GM12878 (cell line): Measurements from ENCODE around the gene RAB11FIP2. TPM values are rescaled to one million over a fixed set of nuclear protein-coding genes. Genes with fewer than 3 reads are reported as not detected.

Experiments used
- ATAC-seq: fragments of 200-7000 bp; cut with Tn5 transposase; 3 replicates; pipeline ENCODE4 v1.9.1; 2020; ENCODE audit warnings: mild to moderate bottlenecking, moderate library complexity
- BruUV-seq: library from RNA; stranded (reverse); fragments of 400-500 nt; replicated peaks from 2 replicates; lab custom pipeline; 2021; lab: Mats Ljungman, UMichigan
- CTCF ChIA-PET: fragments of 300-600 bp; sonication (Branson Sonifier 250); formaldehyde crosslinking; extraction: SDS; loops from one replicate; lab custom pipeline; 2021; ENCODE audit warnings: inconsistent platforms; lab: Yijun Ruan, JAX
- POLR2A ChIA-PET: fragments of 350-600 bp; formaldehyde crosslinking; extraction: SDS; loops from one replicate; lab custom pipeline; 2021; ENCODE audit warnings: inconsistent platforms; lab: Charles Lee
- RAD21 ChIA-PET: fragments of 300-600 bp; sonication (Branson Sonifier 250); formaldehyde crosslinking; loops from one replicate; lab custom pipeline; 2023; ENCODE audit warnings: antibody characterized with exemption; ENCODE audit not compliant: unreplicated experiment; lab: Charles Lee
- SMC1A ChIA-PET: fragments of 300-600 bp; sonication (Branson Sonifier 250); formaldehyde crosslinking; loops from one replicate; lab custom pipeline; 2023; ENCODE audit not compliant: unreplicated experiment, uncharacterized antibody; lab: Charles Lee
- DNase-seq: peaks from one replicate; pipeline ENCODE4 v3.0.0-alpha.2; 2011; ENCODE audit warnings: low read depth, low spot score
- FAIRE-seq: peaks from 3 replicates; lab custom pipeline; 2011; peaks lifted over from hg19 to GRCh38; lab: Jason Lieb, UNC
- H2AFZ ChIP-seq: 2 replicates; pipeline ENCODE4 v1.6.0; 2011; ENCODE audit warnings: low read depth, low read length, control low read depth; ENCODE audit not compliant: control insufficient read depth
- H3K27ac ChIP-seq: 2 replicates; pipeline ENCODE4 v1.5.1; 2011; ENCODE audit warnings: control low read depth; ENCODE audit not compliant: control insufficient read depth, insufficient read depth
- H3K27me3 ChIP-seq, 2 experiments: replicated peaks in 1 of 2; 2 replicates each; pipeline versions ENCODE4 v1.6.0 to v1.6.1; 2011; ENCODE audit warnings: low read length in 1 of 2; ENCODE audit not compliant: control insufficient read depth in 2 of 2, insufficient read depth in 2 of 2
- H3K36me3 ChIP-seq, 2 experiments: 2 replicates each; pipeline ENCODE4 v1.5.1; 2011; ENCODE audit warnings: low read length in 1 of 2; ENCODE audit not compliant: control insufficient read depth in 2 of 2, insufficient read depth in 2 of 2
- H3K4me1 ChIP-seq: 2 replicates; pipeline ENCODE4 v1.6.1; 2011; ENCODE audit warnings: mild to moderate bottlenecking, low read length, moderate library complexity, mixed read lengths; ENCODE audit not compliant: control insufficient read depth, insufficient read depth
- H3K4me2 ChIP-seq: 2 replicates; pipeline ENCODE4 v1.6.0; 2011; ENCODE audit warnings: control low read depth; ENCODE audit not compliant: control insufficient read depth, insufficient read depth
- H3K4me3 ChIP-seq: fragments of 200-600 bp; sonication (generic); 2 replicates; pipeline ENCODE4 v1.5.1; 2016
- H3K79me2 ChIP-seq: 2 replicates; pipeline ENCODE4 v1.6.0; 2011; ENCODE audit warnings: low read length; ENCODE audit not compliant: control insufficient read depth, insufficient read depth
- H3K9ac ChIP-seq: 2 replicates; pipeline ENCODE4 v1.8.0; 2011; ENCODE audit warnings: low read length, control low read depth, mixed read lengths; ENCODE audit not compliant: control insufficient read depth, insufficient read depth
- H3K9me3 ChIP-seq: replicated peaks from 3 replicates; pipeline ENCODE4 v1.5.1; 2011; ENCODE audit warnings: mild to moderate bottlenecking, low read length; ENCODE audit not compliant: control insufficient read depth, insufficient read depth
- H4K20me1 ChIP-seq: 2 replicates; pipeline ENCODE4 v1.6.0; 2011; ENCODE audit not compliant: control insufficient read depth, insufficient read depth
- BCL11A ChIP-seq: IDR thresholded peaks from 2 replicates; pipeline ENCODE4 v1.6.1; 2011; ENCODE audit warnings: low read depth, low read length
- EZH2 ChIP-seq: IDR thresholded peaks from 2 replicates; pipeline ENCODE4 v1.6.1; 2012; ENCODE audit warnings: low read depth, mild to moderate bottlenecking, control low read depth, inconsistent platforms, low read length, borderline replicate concordance; ENCODE audit not compliant: control insufficient read depth
- GABPA ChIP-seq: IDR thresholded peaks from 2 replicates; pipeline ENCODE4 v1.6.1; 2014; ENCODE audit warnings: antibody characterized with exemption, low read depth, mild to moderate bottlenecking, inconsistent platforms
- GATAD2B ChIP-seq: fragments of 450-650 bp; conservative IDR thresholded peaks from 2 replicates; pipeline ENCODE4 v1.6.1; 2017; ENCODE audit warnings: low read depth, mild to moderate bottlenecking, moderate library complexity
- HSF1 ChIP-seq: fragments of 150-350 bp; IDR thresholded peaks from 2 replicates; pipeline ENCODE4 v1.6.1; 2014; ENCODE audit warnings: mild to moderate bottlenecking, low read depth, low read length
- NR2C2 ChIP-seq: IDR thresholded peaks from 2 replicates; pipeline ENCODE4 v1.6.1; 2011; ENCODE audit warnings: borderline replicate concordance, low read depth; ENCODE audit not compliant: control insufficient read depth, insufficient read length
- POLR2AphosphoS2 ChIP-seq: IDR thresholded peaks from 2 replicates; pipeline ENCODE4 v1.6.1; 2011; ENCODE audit warnings: low read depth, mild to moderate bottlenecking, low read length, improper control_type of control experiment, moderate library complexity
- SKIL ChIP-seq: fragments of 450-650 bp; IDR thresholded peaks from 2 replicates; pipeline ENCODE4 v1.6.1; 2017; ENCODE audit warnings: mild to moderate bottlenecking, low read depth, inconsistent platforms; ENCODE audit not compliant: poor library complexity, severe bottlenecking
- SMARCA5 ChIP-seq: fragments of 450-650 bp; IDR thresholded peaks from 2 replicates; pipeline ENCODE4 v1.6.1; 2017; ENCODE audit warnings: mild to moderate bottlenecking
- SMC3 ChIP-seq: IDR thresholded peaks from 2 replicates; pipeline ENCODE4 v1.6.1; 2011; ENCODE audit warnings: low read length, improper control_type of control experiment, borderline replicate concordance
- USF2 ChIP-seq: IDR thresholded peaks from 2 replicates; pipeline ENCODE4 v1.6.1; 2011; ENCODE audit warnings: low read depth, low read length, improper control_type of control experiment, borderline replicate concordance
- ZBED1 ChIP-seq: IDR thresholded peaks from 2 replicates; pipeline ENCODE4 v1.6.1; 2016; ENCODE audit warnings: borderline replicate concordance
- ZSCAN29 ChIP-seq: fragments of 450-650 bp; IDR thresholded peaks from 2 replicates; pipeline ENCODE4 v1.6.1; 2017; ENCODE audit warnings: mild to moderate bottlenecking, moderate library complexity
- WGBS: methylation state at CpG from one replicate; pipeline ENCODE4 v1.1.6; 2016; ENCODE audit warnings: low lambda C conversion rate; ENCODE audit not compliant: insufficient replicate concordance, insufficient coverage; ENCODE audit errors: missing lambda C conversion rate; 5-methylcytosine and 5-hydroxymethylcytosine counted together
- in situ Hi-C: fragments of 300-500 bp; cut with MboI; formaldehyde crosslinking; loops from 9 replicates; pipeline ENCODE4 v1.14.3; 2018; ENCODE audit warnings: mixed read lengths
- intact Hi-C: fragments of 100-400 bp; cut with micrococcal nuclease; formaldehyde crosslinking; loops from one replicate; pipeline ENCODE4 v1.14.2; 2022; ENCODE audit not compliant: unreplicated experiment
- polyA plus RNA-seq, 11 experiments: library from polyadenylated mRNA; depleted of rRNA in 4 of 11; unstranded in 6 of 11; stranded (reverse) in 5 of 11; fragments of >200 nt; fragmentation: Nextera tagmentation in 4 of 11; fragmentation: Illumina TruSeq in 1 of 11; extraction: Ambion mirVana in 4 of 11; extraction: Trizol in 1 of 11; gene quantifications; 1 replicate in 1 of 11; 2 replicates in 10 of 11; pipeline versions ENCODE4 v1.2.1 to v1.2.3, GENCODE V29; 2011 to 2016; ENCODE audit warnings: inconsistent platforms in 2 of 11, missing spikeins in 2 of 11, low read depth in 1 of 11
- total RNA-seq, 4 experiments: library from RNA; depleted of rRNA in 3 of 4; stranded (reverse); fragments of >200 nt in 3 of 4; fragmentation: Illumina TruSeq in 1 of 4; extraction: Trizol in 1 of 4; gene quantifications; 2 replicates each; pipeline versions ENCODE4 v1.2.1 to v1.2.3, GENCODE V29; 2013 to 2021
- TF ChIP-seq, protein P1 (sequence below): IDR thresholded peaks from 2 replicates; pipeline ENCODE4 v1.6.1; 2012; ENCODE audit warnings: low read depth, low read length, improper control_type of control experiment
- TF ChIP-seq, protein P2 (sequence below): IDR thresholded peaks from 2 replicates; pipeline ENCODE4 v1.6.1; 2011; ENCODE audit warnings: low read depth, mild to moderate bottlenecking, low read length, moderate library complexity, borderline replicate concordance; ENCODE audit errors: extremely low read depth
- TF ChIP-seq, protein P3 (sequence below): fragments of 450-650 bp; conservative IDR thresholded peaks from 2 replicates; pipeline ENCODE4 v1.6.1; 2017; ENCODE audit warnings: mild to moderate bottlenecking, moderate library complexity

Gene RAB11FIP2
- total and polyA plus RNA-seq, 10 of the 15 experiments (the other 5 are each of a cell fraction or from before 2014, with no cell fraction given), result 1.8 to 16.7 (median 4.3) TPM

DNA sequence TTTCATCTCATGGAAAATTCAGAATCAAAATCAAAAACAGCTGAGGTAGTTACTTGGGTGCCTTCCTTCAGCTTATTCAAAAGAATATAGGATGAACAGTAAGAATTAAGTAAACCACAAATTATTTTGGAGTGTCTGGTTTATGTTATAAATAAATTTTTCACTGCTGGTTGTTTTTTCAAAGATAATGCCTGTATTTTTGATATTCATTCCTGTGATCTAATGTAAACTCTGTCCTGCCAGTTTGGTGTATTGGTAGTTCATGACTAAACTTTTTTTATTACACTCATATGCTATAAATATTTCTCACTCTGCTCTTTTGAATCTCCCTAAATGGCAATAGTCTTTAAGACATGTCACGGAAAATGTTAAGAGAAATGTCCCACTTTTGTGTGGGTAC lies 11.6 kb upstream of the RAB11FIP2 start:
- Histone ChIP-seq H3K4me2 (no peak overlapping the region), H3K9ac (no peak overlapping the region), H4K20me1 (no peaks in the 10 kb centered on the region), H3K27me3 (peaks cover 2 to 7% of the 10 kb centered on the region in 2 experiments; a peak in 3 of 4 replicates), H3K4me3 (no peak overlapping the region), H3K79me2 (no peaks in the 10 kb centered on the region), H3K9me3 (no peaks in the 10 kb centered on the region), H3K36me3 (no peaks in the 10 kb centered on the region), H2AFZ (no peak overlapping the region), H3K27ac (no peak overlapping the region), H3K4me1 (no peaks in the 10 kb centered on the region)
- FAIRE-seq (no peak), ATAC-seq (no peak), DNase-seq (no peak)
- in situ Hi-C loops (no loop called here), intact Hi-C loops (no loop called here)
- RAD21 ChIA-PET, result no interaction called here
- POLR2A ChIA-PET, result no interaction called here
- SMC1A ChIA-PET, result no interaction called here
- CTCF ChIA-PET, result no interaction called here
- BruUV-seq, result no TSS peak
- WGBS, result 90% methylated on average over 1 of the region's 1 CpG
- TF ChIP-seq SKIL (no peak), HSF1 (no peak), GATAD2B (no peak), GABPA (no peak), USF2 (no peak), NR2C2 (no peak), POLR2AphosphoS2 (no peak), SMC3 (no peak), ZBED1 (no peak), EZH2 (no peak), BCL11A (no peak), SMARCA5 (no peak), ZSCAN29 (no peak)
- TF ChIP-seq, protein P1, sequence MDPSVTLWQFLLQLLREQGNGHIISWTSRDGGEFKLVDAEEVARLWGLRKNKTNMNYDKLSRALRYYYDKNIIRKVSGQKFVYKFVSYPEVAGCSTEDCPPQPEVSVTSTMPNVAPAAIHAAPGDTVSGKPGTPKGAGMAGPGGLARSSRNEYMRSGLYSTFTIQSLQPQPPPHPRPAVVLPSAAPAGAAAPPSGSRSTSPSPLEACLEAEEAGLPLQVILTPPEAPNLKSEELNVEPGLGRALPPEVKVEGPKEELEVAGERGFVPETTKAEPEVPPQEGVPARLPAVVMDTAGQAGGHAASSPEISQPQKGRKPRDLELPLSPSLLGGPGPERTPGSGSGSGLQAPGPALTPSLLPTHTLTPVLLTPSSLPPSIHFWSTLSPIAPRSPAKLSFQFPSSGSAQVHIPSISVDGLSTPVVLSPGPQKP, result no peak
- TF ChIP-seq, protein P2, sequence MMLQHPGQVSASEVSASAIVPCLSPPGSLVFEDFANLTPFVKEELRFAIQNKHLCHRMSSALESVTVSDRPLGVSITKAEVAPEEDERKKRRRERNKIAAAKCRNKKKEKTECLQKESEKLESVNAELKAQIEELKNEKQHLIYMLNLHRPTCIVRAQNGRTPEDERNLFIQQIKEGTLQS, result no peak
- TF ChIP-seq, protein P3, sequence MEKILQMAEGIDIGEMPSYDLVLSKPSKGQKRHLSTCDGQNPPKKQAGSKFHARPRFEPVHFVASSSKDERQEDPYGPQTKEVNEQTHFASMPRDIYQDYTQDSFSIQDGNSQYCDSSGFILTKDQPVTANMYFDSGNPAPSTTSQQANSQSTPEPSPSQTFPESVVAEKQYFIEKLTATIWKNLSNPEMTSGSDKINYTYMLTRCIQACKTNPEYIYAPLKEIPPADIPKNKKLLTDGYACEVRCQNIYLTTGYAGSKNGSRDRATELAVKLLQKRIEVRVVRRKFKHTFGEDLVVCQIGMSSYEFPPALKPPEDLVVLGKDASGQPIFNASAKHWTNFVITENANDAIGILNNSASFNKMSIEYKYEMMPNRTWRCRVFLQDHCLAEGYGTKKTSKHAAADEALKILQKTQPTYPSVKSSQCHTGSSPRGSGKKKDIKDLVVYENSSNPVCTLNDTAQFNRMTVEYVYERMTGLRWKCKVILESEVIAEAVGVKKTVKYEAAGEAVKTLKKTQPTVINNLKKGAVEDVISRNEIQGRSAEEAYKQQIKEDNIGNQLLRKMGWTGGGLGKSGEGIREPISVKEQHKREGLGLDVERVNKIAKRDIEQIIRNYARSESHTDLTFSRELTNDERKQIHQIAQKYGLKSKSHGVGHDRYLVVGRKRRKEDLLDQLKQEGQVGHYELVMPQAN, result no peak
